ENCODE data around the gene PLOD3.

PLOD3 gene

GRCh38 chr7:101156277-101156676, 61.1 kb downstream of the PLOD3 start:
- TF ChIP-seq CREB5 (CRISPR knock-in tag; IDR thresholded peaks at IDR 0.05; ENCODE audit: low read depth) (no peak), OSR1 (CRISPR knock-in tag; IDR thresholded peaks at IDR 0.05) (no peak), CSRNP3 (CRISPR knock-in tag; IDR thresholded peaks at IDR 0.05) (no peak), TSHZ2 (CRISPR knock-in tag; IDR thresholded peaks at IDR 0.05) (no peak), TOX (CRISPR knock-in tag; IDR thresholded peaks at IDR 0.05; ENCODE audit: borderline replicate concordance) (no peak), PATZ1 (CRISPR knock-in tag; IDR thresholded peaks at IDR 0.05; ENCODE audit: borderline replicate concordance) (no peak), ISL1 (CRISPR knock-in tag; IDR thresholded peaks at IDR 0.05) (no peak), CSDC2 (CRISPR knock-in tag; IDR thresholded peaks at IDR 0.05) (no peak), GLIS3 (CRISPR knock-in tag; IDR thresholded peaks at IDR 0.05) (no peak), BACH2 (CRISPR knock-in tag; IDR thresholded peaks at IDR 0.05; ENCODE audit: borderline replicate concordance) (no peak), ARNTL (CRISPR knock-in tag; IDR thresholded peaks at IDR 0.05; ENCODE audit: borderline replicate concordance, low read depth) (no peak), ZFP30 (CRISPR knock-in tag; IDR thresholded peaks at IDR 0.05) (no peak), ZC3H10 (CRISPR knock-in tag; IDR thresholded peaks at IDR 0.05) (no peak), SNAI2 (CRISPR knock-in tag; IDR thresholded peaks at IDR 0.05) (no peak), ESRRG (CRISPR knock-in tag; IDR thresholded peaks at IDR 0.05) (no peak), TCF4 (CRISPR knock-in tag; IDR thresholded peaks at IDR 0.05; ENCODE audit: borderline replicate concordance) (no peak)
- TF ChIP-seq, protein P1, sequence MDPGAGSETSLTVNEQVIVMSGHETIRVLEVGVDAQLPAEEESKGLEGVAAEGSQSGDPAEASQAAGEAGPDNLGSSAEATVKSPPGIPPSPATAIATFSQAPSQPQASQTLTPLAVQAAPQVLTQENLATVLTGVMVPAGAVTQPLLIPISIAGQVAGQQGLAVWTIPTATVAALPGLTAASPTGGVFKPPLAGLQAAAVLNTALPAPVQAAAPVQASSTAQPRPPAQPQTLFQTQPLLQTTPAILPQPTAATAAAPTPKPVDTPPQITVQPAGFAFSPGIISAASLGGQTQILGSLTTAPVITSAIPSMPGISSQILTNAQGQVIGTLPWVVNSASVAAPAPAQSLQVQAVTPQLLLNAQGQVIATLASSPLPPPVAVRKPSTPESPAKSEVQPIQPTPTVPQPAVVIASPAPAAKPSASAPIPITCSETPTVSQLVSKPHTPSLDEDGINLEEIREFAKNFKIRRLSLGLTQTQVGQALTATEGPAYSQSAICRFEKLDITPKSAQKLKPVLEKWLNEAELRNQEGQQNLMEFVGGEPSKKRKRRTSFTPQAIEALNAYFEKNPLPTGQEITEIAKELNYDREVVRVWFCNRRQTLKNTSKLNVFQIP (CRISPR knock-in tag; IDR thresholded peaks at IDR 0.05; ENCODE audit: borderline replicate concordance, low read depth), result no peak
- ATAC-seq, result no peak
